ENCODE measurements around the gene C1orf216.
"Not testable (repeated sequence)": the region's sequence is repeated elsewhere in the genome, so short reads cannot be mapped to it uniquely, and the experiment has no call there.

- not testable (repeated sequence) for TF ChIP-seq CTCF (conservative IDR thresholded peaks at IDR 0.05 in 1 of 2, IDR thresholded peaks at IDR 0.05 in 1 of 2; ENCODE audit: low read depth in 1 of 2, low read length in 2 of 2); EZH2 (IDR thresholded peaks at IDR 0.05; ENCODE audit: low read length, missing control alignments)
Observed at GRCh38 chr1:35711098-35711497, 7.6 kb downstream of the C1orf216 start.
